HCT116 (cell line): ENCODE data around the gene NBEAL2. TPM values are rescaled to one million over a fixed set of nuclear protein-coding genes. Genes with fewer than 3 reads are reported as not detected.

Experiments
- ATAC-seq: fragments of 200-7000 bp; cut with Tn5 transposase; 2 replicates; pipeline ENCODE4 v1.9.1; 2020; ENCODE audit warnings: mild to moderate bottlenecking, moderate library complexity
- BruUV-seq: library from RNA; stranded (reverse); fragments of 400-500 nt; replicated peaks from 2 replicates; lab custom pipeline; 2021; lab: Mats Ljungman, UMichigan
- CTCF ChIA-PET: fragments of 300-600 bp; sonication (Branson Sonifier 250); formaldehyde crosslinking; loops from one replicate; lab custom pipeline; 2021; ENCODE audit warnings: antibody characterized with exemption; lab: Charles Lee
- POLR2A ChIA-PET: fragments of 300-600, 350-600 bp; sonication (Branson Sonifier 250); formaldehyde crosslinking; loops from one replicate; lab custom pipeline; 2021; ENCODE audit warnings: antibody characterized with exemption; lab: Charles Lee
- RAD21 ChIA-PET, 2 experiments: fragments of 300-600 bp; sonication (Branson Sonifier 250); formaldehyde crosslinking; loops; one replicate each; lab custom pipeline; 2023; ENCODE audit warnings: low total read pairs in 2 of 2; ENCODE audit not compliant: uncharacterized antibody in 2 of 2, unreplicated experiment in 2 of 2, low non-redundant PET in 1 of 2; lab: Charles Lee
- DNase-seq: peaks from one replicate; pipeline ENCODE4 v3.0.0-alpha.2; 2010; ENCODE audit warnings: low read depth, low spot score
- H2AFZ ChIP-seq: fragments of 200-600 bp; shearing (Covaris generic), sonication (generic); 2 replicates; pipeline ENCODE4 v1.6.1; 2017; ENCODE audit warnings: low read depth, mixed run types, mixed read lengths, antibody characterized with exemption, low read length; ENCODE audit not compliant: poor library complexity, severe bottlenecking
- H3K27ac ChIP-seq: 2 replicates; pipeline ENCODE4 v1.5.1; 2012; ENCODE audit warnings: low read depth, low read length
- H3K27me3 ChIP-seq: fragments of 200-600 bp; sonication (generic); 2 replicates; pipeline ENCODE4 v1.6.1; 2016; ENCODE audit warnings: mixed run types, low read length, mixed read lengths; ENCODE audit not compliant: insufficient read depth
- H3K36me3 ChIP-seq, 2 experiments: fragments of 200-500 bp in 1 of 2; fragments of 200-600 bp in 1 of 2; sonication (Bioruptor generic) in 1 of 2; sonication (generic) in 1 of 2; 2 replicates each; pipeline versions ENCODE4 v1.5.1 to v1.6.1; 2014 to 2016; ENCODE audit warnings: low read length in 2 of 2, inconsistent platforms in 1 of 2, mixed read lengths in 1 of 2, mixed run types in 1 of 2; ENCODE audit not compliant: insufficient read depth in 2 of 2, control insufficient read depth in 1 of 2
- H3K4me1 ChIP-seq, 2 experiments: fragments of 200-600 bp in 1 of 2; sonication (generic) in 1 of 2; 2 replicates each; pipeline versions ENCODE4 v1.5.1 to v1.6.1; 2012 to 2017; ENCODE audit warnings: low read length in 2 of 2, inconsistent platforms in 1 of 2, mild to moderate bottlenecking in 1 of 2, mixed read lengths in 1 of 2, mixed run types in 1 of 2, moderate library complexity in 1 of 2; ENCODE audit not compliant: insufficient read depth in 2 of 2, control insufficient read depth in 1 of 2
- H3K4me2 ChIP-seq: fragments of 200-600 bp; sonication (generic); 2 replicates; pipeline ENCODE4 v1.6.1; 2017; ENCODE audit warnings: mixed run types, low read length, mixed read lengths
- H3K4me3 ChIP-seq, 2 experiments: fragments of 200-600 bp in 1 of 2; sonication (generic) in 1 of 2; replicated peaks in 1 of 2; 2 replicates each; pipeline ENCODE4 v1.5.1; 2011 to 2016; ENCODE audit warnings: low read length in 2 of 2, control low read depth in 1 of 2, low read depth in 1 of 2, mild to moderate bottlenecking in 1 of 2, mixed read lengths in 1 of 2, mixed run types in 1 of 2
- H3K79me2 ChIP-seq: fragments of 200-600 bp; sonication (generic); 2 replicates; pipeline ENCODE4 v1.6.1; 2017; ENCODE audit warnings: mild to moderate bottlenecking, mixed run types, low read length, moderate library complexity, mixed read lengths; ENCODE audit not compliant: insufficient read depth
- H3K9ac ChIP-seq: fragments of 200-600 bp; sonication (generic); 2 replicates; pipeline ENCODE4 v1.6.1; 2016; ENCODE audit warnings: low read length, mixed read lengths
- H3K9me2 ChIP-seq: fragments of 200-600 bp; sonication (generic), shearing (Covaris generic); 2 replicates; pipeline ENCODE4 v1.6.1; 2017; ENCODE audit warnings: mixed run types, mild to moderate bottlenecking, moderate library complexity; ENCODE audit not compliant: insufficient read depth
- H3K9me3 ChIP-seq, 2 experiments: fragments of 200-500 bp in 1 of 2; fragments of 200-600 bp in 1 of 2; sonication (Bioruptor generic) in 1 of 2; sonication (generic) in 1 of 2; 2 replicates each; pipeline ENCODE4 v1.6.1; 2014 to 2017; ENCODE audit warnings: low read length in 2 of 2, mixed read lengths in 2 of 2, inconsistent platforms in 1 of 2, low read depth in 1 of 2, mild to moderate bottlenecking in 1 of 2, mixed run types in 1 of 2, moderate library complexity in 1 of 2; ENCODE audit not compliant: control insufficient read depth in 1 of 2, insufficient read depth in 1 of 2
- H4K20me1 ChIP-seq: fragments of 200-600 bp; sonication (generic), shearing (Covaris generic); 2 replicates; pipeline ENCODE4 v1.6.1; 2017; ENCODE audit warnings: mixed run types, mild to moderate bottlenecking, moderate library complexity; ENCODE audit not compliant: insufficient read depth
- CBX3 ChIP-seq: IDR thresholded peaks from 2 replicates; pipeline ENCODE4 v1.6.1; 2012; ENCODE audit warnings: low read depth
- EGR1 ChIP-seq: IDR thresholded peaks from 2 replicates; pipeline ENCODE4 v1.6.1; 2012; ENCODE audit warnings: low read depth
- ELF1 ChIP-seq: IDR thresholded peaks from 2 replicates; pipeline ENCODE4 v1.6.1; 2012; ENCODE audit warnings: low read depth, borderline replicate concordance
- EZH2phosphoT487 ChIP-seq: fragments of 200-600 bp; IDR thresholded peaks from 2 replicates; pipeline ENCODE4 v1.6.1; 2018; ENCODE audit warnings: antibody characterized with exemption, borderline replicate concordance
- FOSL1 ChIP-seq: IDR thresholded peaks from 2 replicates; pipeline ENCODE4 v1.6.1; 2012; ENCODE audit warnings: low read depth
- JUND ChIP-seq: IDR thresholded peaks from 2 replicates; pipeline ENCODE4 v1.6.1; 2012
- POLR2A ChIP-seq: IDR thresholded peaks from 2 replicates; pipeline ENCODE4 v1.7.0; 2011; ENCODE audit warnings: borderline replicate concordance; ENCODE audit not compliant: insufficient read depth, insufficient read length; ENCODE audit errors: extremely low read depth
- POLR2AphosphoS5 ChIP-seq: IDR thresholded peaks from 2 replicates; pipeline ENCODE4 v1.6.1; 2011; ENCODE audit warnings: mild to moderate bottlenecking, low read depth, low read length, moderate library complexity
- RAD21 ChIP-seq: IDR thresholded peaks from 2 replicates; pipeline ENCODE4 v1.6.1; 2012; ENCODE audit warnings: low read depth, mild to moderate bottlenecking
- SIN3A ChIP-seq: IDR thresholded peaks from 2 replicates; pipeline ENCODE4 v1.6.1; 2012; ENCODE audit warnings: low read depth
- SRF ChIP-seq: IDR thresholded peaks from 2 replicates; pipeline ENCODE4 v1.6.1; 2012; ENCODE audit warnings: low read depth
- YY1 ChIP-seq: IDR thresholded peaks from 2 replicates; pipeline ENCODE4 v1.6.1; 2011; ENCODE audit warnings: low read length, low read depth, moderate library complexity, mild to moderate bottlenecking; ENCODE audit not compliant: insufficient replicate concordance; ENCODE audit errors: extremely low read depth
- ZFX ChIP-seq: fragments of 450-650 bp; IDR thresholded peaks from 2 replicates; pipeline ENCODE4 v1.6.1; 2017
- intact Hi-C: fragments of 100-400 bp; cut with micrococcal nuclease; formaldehyde crosslinking; loops from 2 replicates; pipeline ENCODE4 v1.10.0; 2022
- total RNA-seq: library from RNA; stranded (reverse); gene quantifications from one replicate; pipeline ENCODE4 v1.2.1, GENCODE V29; 2021; ENCODE audit not compliant: unreplicated experiment
- TF ChIP-seq, protein P1 (sequence below): IDR thresholded peaks from 2 replicates; pipeline ENCODE4 v1.6.1; 2012; ENCODE audit warnings: low read depth
- TF ChIP-seq, protein P2 (sequence below): IDR thresholded peaks from 2 replicates; pipeline ENCODE4 v1.6.1; 2012
- TF ChIP-seq, protein P3 (sequence below), 3 experiments: fragments of 200-600 bp in 1 of 3; sonication (generic) in 1 of 3; IDR thresholded peaks in 2 of 3; conservative IDR thresholded peaks in 1 of 3; 2 replicates each; pipeline ENCODE4 v1.5.1; 2012 to 2017; ENCODE audit warnings: low read depth in 2 of 3, low read length in 2 of 3, antibody characterized with exemption in 1 of 3, borderline replicate concordance in 1 of 3, control low read depth in 1 of 3, mild to moderate bottlenecking in 1 of 3, mixed read lengths in 1 of 3, mixed run types in 1 of 3, moderate library complexity in 1 of 3; ENCODE audit not compliant: insufficient read depth in 1 of 3

The NBEAL2 gene
- total RNA-seq, 1 experiment from 2014 or later = 72.9 TPM

DNA sequence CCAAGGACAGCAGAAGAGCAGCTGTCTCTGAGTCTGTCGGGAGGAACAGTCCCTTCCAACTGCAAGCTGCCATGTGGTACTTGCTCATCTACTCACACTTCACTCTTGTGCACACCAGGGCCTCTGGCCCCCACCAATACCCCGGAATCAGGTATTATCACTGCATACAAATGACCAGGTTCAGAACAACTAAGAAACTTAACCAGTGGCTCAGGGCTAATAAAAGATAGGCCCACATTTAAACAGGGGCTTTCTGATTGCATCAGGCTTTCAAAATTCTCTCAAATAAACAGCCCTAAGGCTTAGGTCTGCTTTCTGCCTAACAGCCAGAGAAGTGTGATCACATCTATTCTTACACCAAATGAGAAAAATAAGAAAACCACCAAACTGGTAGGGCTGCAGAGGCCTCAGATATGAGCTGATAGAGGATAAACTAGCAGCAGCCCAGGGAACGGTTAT, 23.6 kb upstream of the NBEAL2 start:
- POLR2A ChIA-PET = no interaction called here
- no peak overlapping the region for H3K4me3 ChIP-seq
- H3K27ac ChIP-seq = no peak overlapping the region
- CTCF ChIA-PET = no interaction called here
- RAD21 ChIA-PET = no interaction called here
- TF ChIP-seq FOSL1 (no peak), YY1 (no peak), SRF (no peak), JUND (no peak)
- DNase-seq (no peak), ATAC-seq (no peak)
- BruUV-seq = no TSS peak
- H4K20me1 ChIP-seq = peaks cover 35% of the 10 kb centered on the region
- no peaks in the 10 kb centered on the region for H3K27me3 ChIP-seq
- H3K9me2 ChIP-seq = no peaks in the 10 kb centered on the region
- no peak overlapping the region for H3K4me2 ChIP-seq
- H3K36me3 ChIP-seq = no peaks in the 10 kb centered on the region; a peak in 1 of 4 replicates
- H3K9ac ChIP-seq = no peak overlapping the region
- no peak overlapping the region for H2AFZ ChIP-seq
- peaks cover 98% of the 10 kb centered on the region for H3K79me2 ChIP-seq
- H3K4me1 ChIP-seq = peaks cover 4 to 36% of the 10 kb centered on the region in 2 experiments
- intact Hi-C loops = no loop called here
- no peaks in the 10 kb centered on the region for H3K9me3 ChIP-seq

DNA sequence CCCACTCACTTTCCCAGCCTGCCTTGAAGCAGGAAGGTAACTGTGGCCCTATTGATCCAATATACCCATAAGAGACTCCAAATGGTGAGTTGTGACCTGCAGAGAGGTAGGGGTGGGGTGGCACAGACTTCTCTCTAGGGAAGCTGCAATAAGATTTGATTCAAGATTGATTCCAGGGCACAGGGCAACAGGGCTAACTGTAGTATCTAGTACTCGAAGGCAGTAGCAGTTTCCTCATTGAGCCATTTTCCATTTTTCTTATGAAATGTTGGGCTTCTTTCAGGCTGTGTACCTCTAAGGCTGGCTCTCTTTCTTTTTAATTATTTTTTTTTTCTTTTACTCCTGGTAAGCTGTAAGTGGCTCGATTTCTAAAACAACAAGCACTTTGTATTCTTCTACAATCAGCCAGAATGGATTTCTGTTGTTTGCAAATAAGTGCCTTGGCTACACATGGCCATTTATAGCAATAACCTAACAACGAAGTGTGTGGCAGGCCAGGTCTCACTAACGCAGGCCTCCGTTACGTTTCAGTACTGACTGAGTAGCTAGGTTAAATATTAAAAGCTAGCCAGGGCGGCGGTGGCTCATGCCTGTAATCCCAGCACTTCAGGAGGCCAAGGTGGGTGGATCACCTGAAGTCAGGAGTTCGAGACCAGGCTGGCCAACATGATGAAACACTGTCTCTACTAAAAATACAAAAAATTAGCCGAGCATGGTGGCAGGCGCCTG, 22.2 kb upstream of the NBEAL2 start:
- POLR2A ChIA-PET = no interaction called here
- Histone ChIP-seq H3K36me3 (peaks cover 0 to 4% of the 10 kb centered on the region in 2 experiments; a peak in 1 of 4 replicates), H3K9me2 (no peaks in the 10 kb centered on the region), H2AFZ (no peak overlapping the region), H3K27ac (no peak overlapping the region), H3K4me2 (no peak overlapping the region), H3K9ac (no peak overlapping the region), H4K20me1 (peaks cover 29% of the 10 kb centered on the region), H3K4me3 (no peak overlapping the region), H3K4me1 (peaks cover 0 to 32% of the 10 kb centered on the region in 2 experiments; a peak in 1 of 4 replicates), H3K9me3 (no peaks in the 10 kb centered on the region), H3K27me3 (no peaks in the 10 kb centered on the region), H3K79me2 (peaks cover 100% of the 10 kb centered on the region)
- intact Hi-C loops = no loop called here
- RAD21 ChIA-PET = no interaction called here
- DNase-seq = no peak
- BruUV-seq = no TSS peak
- CTCF ChIA-PET = no interaction called here
- no peak for ATAC-seq
- TF ChIP-seq JUND = no peak
- TF ChIP-seq, protein P1, sequence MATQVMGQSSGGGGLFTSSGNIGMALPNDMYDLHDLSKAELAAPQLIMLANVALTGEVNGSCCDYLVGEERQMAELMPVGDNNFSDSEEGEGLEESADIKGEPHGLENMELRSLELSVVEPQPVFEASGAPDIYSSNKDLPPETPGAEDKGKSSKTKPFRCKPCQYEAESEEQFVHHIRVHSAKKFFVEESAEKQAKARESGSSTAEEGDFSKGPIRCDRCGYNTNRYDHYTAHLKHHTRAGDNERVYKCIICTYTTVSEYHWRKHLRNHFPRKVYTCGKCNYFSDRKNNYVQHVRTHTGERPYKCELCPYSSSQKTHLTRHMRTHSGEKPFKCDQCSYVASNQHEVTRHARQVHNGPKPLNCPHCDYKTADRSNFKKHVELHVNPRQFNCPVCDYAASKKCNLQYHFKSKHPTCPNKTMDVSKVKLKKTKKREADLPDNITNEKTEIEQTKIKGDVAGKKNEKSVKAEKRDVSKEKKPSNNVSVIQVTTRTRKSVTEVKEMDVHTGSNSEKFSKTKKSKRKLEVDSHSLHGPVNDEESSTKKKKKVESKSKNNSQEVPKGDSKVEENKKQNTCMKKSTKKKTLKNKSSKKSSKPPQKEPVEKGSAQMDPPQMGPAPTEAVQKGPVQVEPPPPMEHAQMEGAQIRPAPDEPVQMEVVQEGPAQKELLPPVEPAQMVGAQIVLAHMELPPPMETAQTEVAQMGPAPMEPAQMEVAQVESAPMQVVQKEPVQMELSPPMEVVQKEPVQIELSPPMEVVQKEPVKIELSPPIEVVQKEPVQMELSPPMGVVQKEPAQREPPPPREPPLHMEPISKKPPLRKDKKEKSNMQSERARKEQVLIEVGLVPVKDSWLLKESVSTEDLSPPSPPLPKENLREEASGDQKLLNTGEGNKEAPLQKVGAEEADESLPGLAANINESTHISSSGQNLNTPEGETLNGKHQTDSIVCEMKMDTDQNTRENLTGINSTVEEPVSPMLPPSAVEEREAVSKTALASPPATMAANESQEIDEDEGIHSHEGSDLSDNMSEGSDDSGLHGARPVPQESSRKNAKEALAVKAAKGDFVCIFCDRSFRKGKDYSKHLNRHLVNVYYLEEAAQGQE = no peak
- TF ChIP-seq, protein P2, sequence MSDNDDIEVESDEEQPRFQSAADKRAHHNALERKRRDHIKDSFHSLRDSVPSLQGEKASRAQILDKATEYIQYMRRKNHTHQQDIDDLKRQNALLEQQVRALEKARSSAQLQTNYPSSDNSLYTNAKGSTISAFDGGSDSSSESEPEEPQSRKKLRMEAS = no peak
- no peak for TF ChIP-seq RAD21
- TF ChIP-seq POLR2AphosphoS5 = no peak
- TF ChIP-seq SIN3A = no peak
- TF ChIP-seq CBX3 = no peak
- no peak for TF ChIP-seq YY1
- no peak for TF ChIP-seq ELF1
- no peak for TF ChIP-seq ZFX
- TF ChIP-seq EGR1 = no peak
- TF ChIP-seq, protein P3, sequence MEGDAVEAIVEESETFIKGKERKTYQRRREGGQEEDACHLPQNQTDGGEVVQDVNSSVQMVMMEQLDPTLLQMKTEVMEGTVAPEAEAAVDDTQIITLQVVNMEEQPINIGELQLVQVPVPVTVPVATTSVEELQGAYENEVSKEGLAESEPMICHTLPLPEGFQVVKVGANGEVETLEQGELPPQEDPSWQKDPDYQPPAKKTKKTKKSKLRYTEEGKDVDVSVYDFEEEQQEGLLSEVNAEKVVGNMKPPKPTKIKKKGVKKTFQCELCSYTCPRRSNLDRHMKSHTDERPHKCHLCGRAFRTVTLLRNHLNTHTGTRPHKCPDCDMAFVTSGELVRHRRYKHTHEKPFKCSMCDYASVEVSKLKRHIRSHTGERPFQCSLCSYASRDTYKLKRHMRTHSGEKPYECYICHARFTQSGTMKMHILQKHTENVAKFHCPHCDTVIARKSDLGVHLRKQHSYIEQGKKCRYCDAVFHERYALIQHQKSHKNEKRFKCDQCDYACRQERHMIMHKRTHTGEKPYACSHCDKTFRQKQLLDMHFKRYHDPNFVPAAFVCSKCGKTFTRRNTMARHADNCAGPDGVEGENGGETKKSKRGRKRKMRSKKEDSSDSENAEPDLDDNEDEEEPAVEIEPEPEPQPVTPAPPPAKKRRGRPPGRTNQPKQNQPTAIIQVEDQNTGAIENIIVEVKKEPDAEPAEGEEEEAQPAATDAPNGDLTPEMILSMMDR (IDR thresholded peaks at IDR 0.05 in 2 of 3, conservative IDR thresholded peaks at IDR 0.05 in 1 of 3; ENCODE audit: borderline replicate concordance in 1 of 3, insufficient read depth in 1 of 3, low read depth in 2 of 3, low read length in 2 of 3) = no peak
- no peak for TF ChIP-seq EZH2phosphoT487
- no peak for TF ChIP-seq POLR2A
